Measurements from ENCODE around the gene CDH20.
"Not testable (repeated sequence)": the region's sequence is repeated elsewhere in the genome, so short reads cannot be mapped to it uniquely, and the experiment has no call there.

Gene CDH20

DNA sequence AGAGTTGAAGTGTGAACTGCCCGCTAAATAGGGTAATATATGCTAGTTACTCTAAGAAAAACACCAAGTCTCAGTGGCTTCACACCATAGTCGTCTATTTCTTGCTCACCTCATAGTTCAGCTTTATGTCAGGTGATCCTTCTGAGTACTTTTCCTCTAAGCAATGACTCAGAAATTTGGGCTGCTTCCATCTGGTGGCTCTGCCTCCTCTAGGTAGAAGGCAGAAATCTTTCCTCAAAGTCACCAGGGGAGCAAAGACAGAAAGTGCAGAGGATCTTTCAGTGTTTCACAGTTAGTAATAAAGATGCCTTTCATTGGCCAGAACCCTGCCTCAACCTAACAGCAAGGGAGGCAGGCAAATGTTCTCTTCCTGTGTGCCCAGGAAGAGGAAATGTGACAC is 17.3 kb downstream of the CDH20 start:
- no peak for DNase-seq

DNA sequence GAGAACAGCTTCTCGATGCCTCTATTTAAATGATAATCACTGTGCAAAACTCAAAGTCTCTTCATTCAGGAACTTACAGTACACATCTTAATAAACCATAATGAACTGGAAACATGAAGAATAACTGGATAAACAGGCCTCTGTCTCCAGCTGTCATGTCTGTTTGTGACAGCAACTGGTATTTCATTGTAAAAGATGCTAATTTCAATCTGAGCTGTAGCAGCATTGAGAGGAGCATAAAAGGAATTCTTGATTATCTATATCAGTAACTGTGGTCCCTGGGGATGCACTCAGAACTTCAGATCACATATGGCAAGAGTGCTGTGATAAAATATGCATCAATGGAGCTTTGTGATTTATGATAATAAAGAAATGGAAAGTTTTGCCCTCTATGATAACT is 18.8 kb downstream of the CDH20 start:
- no peak for DNase-seq

DNA sequence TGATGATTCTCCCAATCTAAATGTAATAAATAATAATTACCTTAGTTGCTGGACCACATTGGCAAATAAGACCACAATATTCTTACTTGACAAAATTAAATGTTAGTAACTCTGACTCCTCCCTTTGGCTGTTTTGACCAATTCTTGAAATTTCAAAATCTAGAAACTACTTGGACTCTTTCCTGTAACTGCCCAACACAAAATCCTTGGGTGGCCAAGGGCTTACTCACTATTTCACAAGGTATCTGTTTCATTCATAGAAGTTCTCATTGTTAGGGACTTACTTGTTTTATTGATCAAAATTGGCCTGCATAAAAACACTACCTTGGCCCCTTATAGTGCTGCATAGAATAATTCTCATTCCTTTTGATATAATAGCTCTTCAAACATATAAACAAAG is 19.4 kb downstream of the CDH20 start:
- no peak for DNase-seq

DNA sequence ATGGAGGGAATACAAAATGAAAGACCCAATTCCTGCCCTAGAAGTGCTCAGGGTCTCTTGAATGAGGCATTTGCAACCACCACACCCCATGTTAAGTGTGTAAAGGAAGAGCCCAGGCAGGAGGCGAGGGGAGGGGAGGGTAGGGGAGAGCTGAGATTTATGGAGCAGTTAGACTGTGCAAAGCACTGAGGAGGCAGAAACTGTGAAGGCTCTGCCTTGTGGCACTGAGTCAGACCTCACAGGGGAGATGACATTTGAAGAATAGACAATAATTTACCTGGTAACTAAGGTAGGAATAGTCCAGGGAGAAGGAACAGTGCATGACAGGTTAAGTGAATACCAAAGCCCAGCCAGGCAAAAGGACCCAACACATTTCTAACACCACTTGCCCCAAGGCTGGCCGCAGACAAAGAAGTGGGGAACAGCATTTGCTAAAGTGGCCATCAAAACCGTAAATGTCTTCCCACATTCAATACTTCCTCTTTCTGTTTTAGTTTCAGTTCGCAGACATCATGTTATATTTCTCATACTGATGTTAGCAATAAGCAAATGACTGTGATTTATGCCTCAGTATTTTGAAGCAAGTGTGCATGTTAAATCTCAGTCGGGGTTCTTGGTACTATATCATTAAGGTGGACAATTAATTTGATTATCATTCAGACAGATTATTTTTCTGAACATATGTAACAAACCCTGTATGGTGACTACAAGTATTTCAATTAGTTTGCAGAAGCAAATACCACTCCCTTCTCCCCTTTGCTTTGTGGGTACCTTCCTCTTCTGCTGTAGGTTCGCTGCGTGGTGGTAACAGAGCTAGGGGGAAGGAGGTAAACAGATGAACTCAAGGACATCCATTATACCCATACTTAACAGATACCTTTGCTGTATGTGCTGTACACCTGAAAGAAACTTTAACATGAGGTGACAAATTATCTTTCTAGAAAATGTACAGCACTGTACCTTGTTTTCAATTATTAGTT is 27.5 kb downstream of the CDH20 start:
- DNase-seq: no peak

DNA sequence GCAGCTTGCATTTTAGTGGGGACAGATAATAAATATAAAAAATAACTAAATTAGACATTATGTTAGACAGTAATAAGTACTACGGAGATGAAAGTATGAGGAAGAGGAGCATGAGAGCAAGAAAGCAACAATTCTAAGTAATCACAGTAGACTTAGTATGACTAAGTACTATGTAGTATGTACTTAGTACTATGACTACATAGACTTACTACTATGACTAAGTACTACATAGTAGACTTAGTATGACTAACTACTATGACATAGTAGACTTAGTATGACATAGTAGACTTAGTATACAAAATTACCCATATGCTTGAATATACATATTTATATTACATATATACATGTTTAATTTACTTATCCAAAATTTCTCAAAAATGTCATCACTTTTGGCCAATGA is 29.3 kb downstream of the CDH20 start:
- DNase-seq: no peak

DNA sequence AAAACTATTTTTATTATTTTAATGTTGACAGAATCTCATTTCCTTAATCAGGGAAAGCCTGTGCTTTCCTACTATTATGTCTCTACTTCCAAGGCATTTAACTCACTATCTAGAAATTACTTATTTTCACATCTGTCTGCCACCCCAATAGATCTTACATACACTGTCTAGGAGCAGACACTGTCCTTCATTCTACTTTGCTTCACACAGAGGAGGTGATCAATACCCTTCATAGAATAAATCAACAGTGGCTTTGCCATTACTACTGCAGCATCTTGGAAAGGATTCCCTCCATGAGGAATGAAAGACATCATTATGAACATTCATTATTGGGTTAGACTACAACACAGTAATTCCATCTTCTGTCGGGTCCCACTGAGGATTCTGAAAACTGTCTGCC is 31.7 kb downstream of the CDH20 start:
- no peak for DNase-seq

DNA sequence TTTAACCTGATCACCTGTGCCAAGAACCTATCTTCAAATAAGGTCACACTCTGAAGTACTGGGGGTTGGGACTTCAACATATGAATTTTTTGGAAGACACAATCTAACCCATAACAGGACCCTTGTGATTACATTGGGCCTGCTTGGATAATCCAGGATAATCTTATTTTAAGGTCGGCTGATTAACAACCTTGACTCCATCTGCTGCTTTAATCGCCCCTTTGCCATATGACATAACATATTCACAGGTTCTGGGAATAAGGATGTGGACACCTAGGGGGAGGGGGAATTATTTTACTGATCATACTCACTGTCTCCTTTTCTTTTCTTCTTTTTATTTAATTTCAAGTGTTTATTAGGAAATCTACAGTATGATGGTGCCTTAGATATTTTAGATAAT is 34.8 kb downstream of the CDH20 start:
- no peak for DNase-seq

DNA sequence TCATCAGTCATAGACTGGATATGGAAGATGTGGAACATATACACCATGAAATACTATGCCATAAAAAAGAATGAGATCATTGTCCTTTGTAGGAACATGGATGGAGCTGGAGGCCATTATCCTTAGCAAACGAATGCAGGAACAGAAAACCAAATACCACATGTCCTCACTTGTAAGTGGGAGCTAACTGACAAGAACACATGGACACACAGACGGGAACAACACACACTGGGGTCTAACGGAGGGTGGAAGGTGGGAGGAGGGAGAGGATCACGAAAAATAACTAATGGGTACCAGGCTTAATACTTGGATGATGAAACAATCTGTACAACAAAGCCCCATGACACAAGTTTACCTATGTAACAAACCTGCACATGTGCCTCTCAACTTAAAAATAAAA is 36.4 kb downstream of the CDH20 start:
- DNase-seq: not testable (repeated sequence)

DNA sequence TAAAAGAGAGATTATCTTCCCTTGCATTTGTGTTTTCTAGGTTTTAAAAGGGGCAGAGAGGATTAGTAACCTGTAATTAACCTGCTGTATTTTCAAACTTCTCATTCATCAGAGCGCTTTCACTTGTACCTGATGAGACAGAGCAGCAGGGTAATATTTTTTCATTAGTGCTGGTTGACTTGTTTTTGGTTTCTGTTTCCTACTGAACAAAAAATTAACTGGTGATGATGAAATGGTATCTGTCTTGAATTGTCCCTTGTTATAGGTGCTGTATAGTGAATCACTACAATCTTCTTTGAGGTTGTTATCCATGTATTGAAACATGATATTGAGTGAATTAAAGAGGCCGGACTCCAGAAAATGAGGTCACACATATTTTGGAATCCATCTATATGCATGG is 37.9 kb downstream of the CDH20 start:
- no peak for DNase-seq

DNA sequence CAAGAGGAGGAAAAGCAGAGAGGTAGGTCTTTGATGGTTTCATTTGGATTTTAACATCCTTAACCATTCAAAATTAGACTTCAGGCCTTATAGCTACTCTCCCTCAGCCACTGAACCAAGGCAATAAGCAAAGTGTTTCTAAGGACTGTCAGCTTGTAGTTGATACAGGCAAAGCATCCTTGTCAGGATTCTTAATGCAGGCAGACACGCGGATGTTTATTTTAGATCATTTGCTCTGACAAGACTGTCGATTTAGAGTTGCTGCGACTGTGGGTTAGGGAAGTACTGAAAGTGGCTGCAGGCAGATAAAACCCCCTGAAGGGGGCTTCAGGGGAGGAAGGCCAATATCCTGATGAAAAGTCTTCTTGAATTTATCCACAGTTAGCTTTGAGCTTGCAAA is 46.6 kb downstream of the CDH20 start:
- no peak for DNase-seq

DNA sequence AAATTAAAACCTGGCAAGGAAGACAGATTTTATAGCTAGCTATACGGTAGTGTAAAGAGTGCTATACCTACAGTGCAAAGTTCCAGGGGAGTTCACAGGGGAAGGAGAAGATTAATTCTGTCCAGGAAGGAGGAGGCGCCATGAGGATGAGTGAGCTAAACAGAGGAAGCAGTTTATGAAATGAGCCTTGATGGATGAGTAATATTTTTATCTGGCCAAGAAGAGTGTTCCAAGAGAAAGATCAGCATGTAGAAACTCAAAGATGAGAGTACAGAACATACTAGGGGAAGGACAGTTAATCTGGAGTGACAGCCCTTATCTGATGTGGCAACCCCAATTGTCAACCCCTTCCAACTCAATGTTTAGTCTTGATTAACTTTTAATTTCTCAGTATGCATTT is 54.8 kb downstream of the CDH20 start:
- DNase-seq: no peak

DNA sequence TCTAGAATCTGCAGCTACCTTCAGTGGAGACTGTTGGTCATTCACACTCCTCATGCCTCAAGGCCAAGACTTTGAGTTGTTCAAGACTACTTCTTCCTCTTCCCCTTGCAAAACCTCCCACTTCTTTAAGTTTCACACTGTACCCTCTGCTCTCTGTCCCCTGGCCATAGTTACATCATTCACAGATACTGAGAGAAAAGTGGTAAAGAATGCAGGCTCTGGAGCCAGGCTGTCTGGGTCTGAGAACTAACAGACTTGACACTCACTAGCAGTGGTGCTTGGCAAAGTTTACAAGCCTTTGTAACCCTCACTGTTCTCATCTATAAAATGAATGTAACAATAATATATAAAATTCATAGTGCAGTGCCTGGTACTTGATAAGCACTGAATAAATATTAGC is 61.8 kb downstream of the CDH20 start:
- no peak for DNase-seq

DNA sequence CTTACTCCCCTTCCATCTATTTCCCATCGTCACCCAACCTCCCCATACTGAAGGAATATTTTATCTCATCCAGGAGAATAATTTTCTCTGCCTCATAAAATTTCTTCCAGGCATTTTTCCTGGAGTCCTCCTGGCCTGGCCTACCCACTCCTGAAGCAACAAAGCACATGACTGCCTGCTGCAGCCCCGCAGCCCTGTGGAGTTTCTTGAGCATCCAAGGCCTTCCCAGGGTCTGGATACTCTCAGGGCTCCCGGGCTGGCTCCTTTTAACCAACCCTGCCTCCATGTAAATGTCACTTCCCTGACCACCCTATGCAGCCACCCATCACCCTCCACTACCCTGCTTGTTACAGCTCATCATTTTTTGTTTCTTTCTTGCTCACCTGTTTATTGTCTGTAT is 64.0 kb downstream of the CDH20 start:
- no peak for DNase-seq

DNA sequence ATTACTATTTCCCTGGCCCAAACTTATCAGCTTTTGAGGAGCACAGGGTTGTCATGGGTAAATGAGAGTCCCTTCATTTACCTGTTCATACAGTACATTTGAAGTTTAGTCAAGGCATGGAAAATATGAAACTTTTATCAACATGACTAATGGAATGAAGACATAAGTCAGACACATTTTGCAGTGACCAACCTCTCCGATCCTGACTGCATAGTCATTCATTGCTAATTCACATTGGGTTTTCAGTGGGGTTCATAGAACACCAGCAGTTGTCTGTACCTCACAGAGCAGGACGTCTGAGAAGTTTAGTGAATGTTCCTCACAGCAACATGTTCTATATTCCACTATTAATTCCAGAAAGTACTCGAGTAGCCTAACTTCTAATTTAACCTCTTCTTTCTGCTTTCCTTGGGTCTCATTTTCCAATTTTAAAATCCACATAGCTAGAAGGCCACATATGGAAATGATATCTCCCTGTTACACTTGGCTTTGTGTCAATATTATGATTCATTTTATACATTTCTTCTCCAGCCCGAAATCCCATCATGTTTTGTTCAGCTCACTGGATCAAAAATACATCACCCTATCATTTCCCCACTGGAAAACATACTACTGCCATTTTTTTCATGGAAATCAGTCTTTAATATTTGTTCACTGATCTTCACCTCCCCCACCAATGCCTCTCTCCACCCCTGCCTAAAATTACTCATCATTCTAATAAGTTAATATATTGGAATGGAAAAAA is 65.9 kb downstream of the CDH20 start:
- no peak for DNase-seq

DNA sequence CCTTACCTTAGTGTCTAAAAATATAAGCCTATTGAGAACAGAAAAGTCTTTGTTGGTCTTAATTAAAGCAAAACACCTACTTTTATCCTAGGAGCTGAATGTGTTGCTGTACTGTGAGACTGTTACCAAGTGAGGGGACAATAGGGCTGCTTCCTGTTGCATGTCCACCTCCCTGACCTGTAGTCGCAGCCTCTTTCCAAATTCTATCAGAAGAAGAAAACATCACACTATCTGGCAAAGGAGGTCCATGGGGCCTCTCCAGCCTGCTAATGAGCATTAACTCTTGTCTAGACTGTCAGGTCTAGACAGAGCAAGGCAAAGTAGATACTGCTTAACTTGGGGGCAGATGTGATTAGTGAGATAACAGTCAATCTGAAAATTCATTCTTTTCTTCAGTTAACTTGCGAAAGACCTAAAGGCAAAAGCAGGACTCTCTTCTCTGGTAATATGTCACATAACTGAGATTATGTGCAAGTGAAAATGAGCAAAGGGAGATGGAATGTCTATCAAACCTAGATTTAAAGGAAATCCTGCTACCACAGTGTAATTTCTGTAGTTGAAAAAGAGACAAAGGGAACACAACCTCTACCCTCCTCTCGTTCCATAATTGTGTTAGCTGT is 66.9 kb downstream of the CDH20 start:
- no peak for DNase-seq

DNA sequence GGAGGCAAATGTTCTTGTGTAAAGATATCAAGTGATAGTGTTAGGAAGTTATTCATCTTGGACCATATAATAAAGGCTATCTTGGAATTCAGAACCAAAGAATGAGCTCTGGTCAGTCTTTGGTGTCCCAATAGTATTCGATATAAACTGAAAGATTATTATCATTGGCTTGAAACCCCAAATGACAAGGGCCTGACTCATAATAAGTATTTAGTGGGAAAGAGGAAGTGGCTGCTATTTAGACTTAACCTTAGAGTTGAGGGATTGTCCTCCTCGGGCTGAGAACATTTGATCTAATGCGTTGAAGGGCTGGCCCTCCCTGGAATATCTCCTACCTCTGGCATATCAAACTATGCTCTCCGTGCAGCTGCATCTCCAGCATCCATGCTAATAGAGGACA is 67.5 kb downstream of the CDH20 start:
- DNase-seq: no peak

DNA sequence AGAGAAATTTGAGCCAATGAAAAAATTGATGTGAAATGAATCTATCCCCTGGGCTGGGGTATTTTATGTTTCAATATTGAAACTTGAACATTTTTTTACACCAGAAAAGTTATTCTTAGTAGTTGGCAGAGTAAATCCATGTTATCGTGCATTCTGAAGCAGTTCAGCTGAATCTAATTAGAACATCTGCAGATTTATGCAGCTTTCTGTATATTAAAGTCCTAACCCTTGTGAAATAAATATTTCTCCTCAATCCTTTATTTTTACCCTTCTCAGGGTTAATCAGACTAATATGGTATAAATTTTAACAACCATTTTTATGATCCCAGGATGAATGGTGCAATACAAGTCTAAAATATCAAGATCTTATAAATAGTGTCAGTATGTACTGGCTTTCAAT is 69.5 kb downstream of the CDH20 start:
- DNase-seq: no peak

DNA sequence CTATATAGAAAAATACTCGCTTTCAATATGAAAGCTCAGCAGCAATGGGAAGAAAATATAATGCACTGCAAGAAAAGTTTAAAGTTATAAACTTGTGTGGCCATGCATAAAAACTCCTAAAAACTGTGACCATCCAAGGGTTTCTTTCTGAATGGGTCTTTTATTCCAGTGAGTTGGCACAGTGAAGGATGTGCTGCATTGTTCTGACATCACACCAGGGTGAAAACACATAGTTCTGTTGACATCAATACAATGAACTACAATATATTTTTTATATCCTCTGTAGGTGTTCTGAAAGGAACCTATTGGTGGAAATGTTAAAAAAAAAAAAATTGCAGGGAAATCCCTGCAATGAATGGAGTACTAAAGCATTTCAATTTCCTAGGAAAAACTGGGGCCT is 80.2 kb downstream of the CDH20 start:
- DNase-seq: no peak

DNA sequence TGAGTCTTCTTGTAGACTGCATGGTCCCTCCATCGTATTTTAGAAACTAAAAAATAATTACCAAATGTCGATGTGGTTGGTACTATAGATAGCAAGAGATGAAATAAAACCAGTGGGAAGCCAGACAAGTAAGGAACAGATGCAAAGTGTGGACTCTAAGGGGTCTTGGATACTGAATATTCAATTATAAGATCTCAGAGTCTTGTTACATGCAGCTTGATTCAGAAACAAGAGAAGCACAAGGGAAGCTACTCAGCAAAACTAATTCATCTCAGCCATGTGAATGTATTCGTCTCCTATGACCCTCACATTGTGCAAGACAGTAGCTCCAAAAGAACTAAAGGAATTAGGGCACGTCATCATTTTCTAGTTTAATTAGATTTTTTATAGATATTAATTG is 80.9 kb downstream of the CDH20 start:
- no peak for DNase-seq

DNA sequence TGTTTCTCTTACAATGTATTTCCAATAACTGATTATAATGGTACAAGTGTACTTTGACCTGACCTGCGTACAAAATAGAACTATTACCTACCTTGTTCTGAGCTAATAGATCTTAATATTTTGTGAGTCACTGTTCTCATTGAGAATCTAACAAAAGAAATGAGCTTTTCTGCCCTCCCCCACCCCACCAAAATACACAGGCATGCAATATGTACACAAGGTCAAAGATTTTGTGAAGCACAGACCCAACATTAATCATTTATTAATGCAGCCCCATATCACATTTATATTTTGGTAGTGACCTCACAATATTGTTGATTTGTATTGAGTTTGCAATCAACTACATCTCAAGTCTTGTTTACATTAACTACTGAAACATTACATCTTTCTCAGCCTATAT is 86.5 kb downstream of the CDH20 start:
- DNase-seq: no peak

DNA sequence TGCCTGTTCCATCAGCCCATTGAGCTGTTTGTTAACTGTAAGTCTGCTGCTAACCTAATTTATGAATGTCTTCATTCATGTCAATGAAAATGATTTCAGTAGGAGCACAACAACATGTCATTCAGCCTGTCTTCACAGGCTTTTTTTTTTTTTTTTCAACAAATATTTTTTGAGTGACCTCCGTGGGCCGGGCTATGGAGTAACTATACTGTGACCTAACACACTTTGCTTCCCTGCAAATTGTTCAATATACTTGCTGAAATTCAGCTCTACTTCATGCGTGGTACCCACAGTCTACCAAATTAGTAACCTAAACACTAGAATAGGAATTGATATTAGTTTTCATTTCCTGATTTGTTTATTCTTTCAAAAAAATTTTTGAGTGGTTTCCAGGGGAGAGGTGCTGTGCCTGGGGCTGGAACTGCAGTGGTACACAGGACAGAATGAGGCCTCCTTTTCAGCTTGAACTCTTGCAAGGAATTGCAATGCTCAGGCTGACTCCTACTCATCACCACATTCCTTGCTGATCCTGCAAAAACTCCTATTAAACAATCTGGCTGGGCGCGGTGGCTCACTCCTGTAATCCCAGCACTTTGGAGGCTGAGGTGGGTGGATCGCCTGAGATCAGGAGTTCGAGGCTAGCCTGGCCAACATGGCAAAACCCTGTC is 87.1 kb downstream of the CDH20 start:
- no peak for DNase-seq

DNA sequence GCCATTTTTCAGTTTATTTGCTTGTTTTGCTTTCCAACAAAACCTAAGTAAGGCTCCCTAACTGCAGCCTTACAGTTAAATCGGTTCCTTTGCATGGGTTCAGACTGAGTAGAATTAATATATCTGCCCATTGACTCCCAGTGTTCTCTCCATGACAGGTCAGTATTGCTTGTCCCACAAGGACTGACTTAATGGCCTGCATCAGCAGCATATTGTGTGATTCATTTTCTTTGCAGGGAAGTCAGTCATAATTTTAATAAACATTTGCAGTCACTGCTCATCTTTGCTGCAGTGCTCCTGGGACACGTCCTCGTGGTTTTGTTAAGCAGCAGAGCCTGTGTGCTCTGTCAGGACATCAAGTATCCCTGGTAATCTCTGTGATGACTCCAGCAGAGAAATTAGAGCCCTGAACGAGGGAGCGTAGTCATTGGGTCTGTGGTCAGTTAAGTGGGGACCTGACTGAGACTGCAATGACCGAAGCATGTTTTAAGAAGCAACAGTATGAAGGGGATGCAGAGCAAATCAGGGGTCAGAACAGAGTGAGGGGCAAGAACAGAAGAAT is 93.3 kb downstream of the CDH20 start:
- no peak for DNase-seq

DNA sequence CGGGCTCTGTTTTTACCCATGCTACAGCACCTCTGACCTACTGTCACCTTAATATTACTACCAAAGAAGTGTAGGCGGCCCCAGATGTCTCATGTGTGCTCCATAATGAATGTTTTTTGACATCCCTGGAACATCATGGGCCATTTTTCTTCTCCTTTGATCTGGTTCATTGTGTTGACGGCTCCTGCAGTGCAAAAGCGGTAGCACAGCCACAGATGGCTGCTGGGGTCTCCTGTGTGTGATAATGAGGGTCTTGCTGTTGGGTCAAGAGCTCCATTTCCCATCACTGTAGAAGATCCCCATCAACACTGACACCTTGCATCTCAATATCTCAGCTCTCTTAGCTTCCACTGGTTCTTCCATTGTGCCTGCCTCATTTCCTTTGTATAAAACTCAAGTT is 95.0 kb downstream of the CDH20 start:
- DNase-seq: no peak
